ENCODE measurements around the gene ADAM33. TPM values are rescaled to one million over a fixed set of nuclear protein-coding genes. Genes with fewer than 3 reads are reported as not detected.

ADAM33 gene, protein sequence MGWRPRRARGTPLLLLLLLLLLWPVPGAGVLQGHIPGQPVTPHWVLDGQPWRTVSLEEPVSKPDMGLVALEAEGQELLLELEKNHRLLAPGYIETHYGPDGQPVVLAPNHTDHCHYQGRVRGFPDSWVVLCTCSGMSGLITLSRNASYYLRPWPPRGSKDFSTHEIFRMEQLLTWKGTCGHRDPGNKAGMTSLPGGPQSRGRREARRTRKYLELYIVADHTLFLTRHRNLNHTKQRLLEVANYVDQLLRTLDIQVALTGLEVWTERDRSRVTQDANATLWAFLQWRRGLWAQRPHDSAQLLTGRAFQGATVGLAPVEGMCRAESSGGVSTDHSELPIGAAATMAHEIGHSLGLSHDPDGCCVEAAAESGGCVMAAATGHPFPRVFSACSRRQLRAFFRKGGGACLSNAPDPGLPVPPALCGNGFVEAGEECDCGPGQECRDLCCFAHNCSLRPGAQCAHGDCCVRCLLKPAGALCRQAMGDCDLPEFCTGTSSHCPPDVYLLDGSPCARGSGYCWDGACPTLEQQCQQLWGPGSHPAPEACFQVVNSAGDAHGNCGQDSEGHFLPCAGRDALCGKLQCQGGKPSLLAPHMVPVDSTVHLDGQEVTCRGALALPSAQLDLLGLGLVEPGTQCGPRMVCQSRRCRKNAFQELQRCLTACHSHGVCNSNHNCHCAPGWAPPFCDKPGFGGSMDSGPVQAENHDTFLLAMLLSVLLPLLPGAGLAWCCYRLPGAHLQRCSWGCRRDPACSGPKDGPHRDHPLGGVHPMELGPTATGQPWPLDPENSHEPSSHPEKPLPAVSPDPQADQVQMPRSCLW
- polyA plus RNA-seq (not detected in 2 replicates), polyA minus RNA-seq (not detected in 2 replicates)

- no peak within 1 kb of the TSS for H3K4me2 ChIP-seq (ENCODE audit: low read length)
- TF ChIP-seq POLR2AphosphoS5 (IDR thresholded peaks at IDR 0.05) (no peak), RAD21 (conservative IDR thresholded peaks at IDR 0.05) (no peak), SMC3 (conservative IDR thresholded peaks at IDR 0.05; ENCODE audit: poor library complexity) (no peak)
- TF ChIP-seq, protein P1, sequence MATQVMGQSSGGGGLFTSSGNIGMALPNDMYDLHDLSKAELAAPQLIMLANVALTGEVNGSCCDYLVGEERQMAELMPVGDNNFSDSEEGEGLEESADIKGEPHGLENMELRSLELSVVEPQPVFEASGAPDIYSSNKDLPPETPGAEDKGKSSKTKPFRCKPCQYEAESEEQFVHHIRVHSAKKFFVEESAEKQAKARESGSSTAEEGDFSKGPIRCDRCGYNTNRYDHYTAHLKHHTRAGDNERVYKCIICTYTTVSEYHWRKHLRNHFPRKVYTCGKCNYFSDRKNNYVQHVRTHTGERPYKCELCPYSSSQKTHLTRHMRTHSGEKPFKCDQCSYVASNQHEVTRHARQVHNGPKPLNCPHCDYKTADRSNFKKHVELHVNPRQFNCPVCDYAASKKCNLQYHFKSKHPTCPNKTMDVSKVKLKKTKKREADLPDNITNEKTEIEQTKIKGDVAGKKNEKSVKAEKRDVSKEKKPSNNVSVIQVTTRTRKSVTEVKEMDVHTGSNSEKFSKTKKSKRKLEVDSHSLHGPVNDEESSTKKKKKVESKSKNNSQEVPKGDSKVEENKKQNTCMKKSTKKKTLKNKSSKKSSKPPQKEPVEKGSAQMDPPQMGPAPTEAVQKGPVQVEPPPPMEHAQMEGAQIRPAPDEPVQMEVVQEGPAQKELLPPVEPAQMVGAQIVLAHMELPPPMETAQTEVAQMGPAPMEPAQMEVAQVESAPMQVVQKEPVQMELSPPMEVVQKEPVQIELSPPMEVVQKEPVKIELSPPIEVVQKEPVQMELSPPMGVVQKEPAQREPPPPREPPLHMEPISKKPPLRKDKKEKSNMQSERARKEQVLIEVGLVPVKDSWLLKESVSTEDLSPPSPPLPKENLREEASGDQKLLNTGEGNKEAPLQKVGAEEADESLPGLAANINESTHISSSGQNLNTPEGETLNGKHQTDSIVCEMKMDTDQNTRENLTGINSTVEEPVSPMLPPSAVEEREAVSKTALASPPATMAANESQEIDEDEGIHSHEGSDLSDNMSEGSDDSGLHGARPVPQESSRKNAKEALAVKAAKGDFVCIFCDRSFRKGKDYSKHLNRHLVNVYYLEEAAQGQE (IDR thresholded peaks at IDR 0.05; ENCODE audit: borderline replicate concordance): no peak
- peaks cover 17% of the 10 kb centered on the region for H3K27me3 ChIP-seq (ENCODE audit: insufficient read depth, low read depth, low read length)
- H3K4me3 ChIP-seq (ENCODE audit: low read length): no peak within 1 kb of the TSS
- no peak within 1 kb of the TSS for H3K9ac ChIP-seq (ENCODE audit: low read length)
- H3K9me3 ChIP-seq (ENCODE audit: low read length): no peaks in the 10 kb centered on the region
- H2AFZ ChIP-seq (ENCODE audit: low read depth, low read length): no peak within 1 kb of the TSS
- H3F3A ChIP-seq (ENCODE audit: insufficient read depth, low read length, poor library complexity, severe bottlenecking): no peaks in the 10 kb centered on the region
- H3K36me3 ChIP-seq (ENCODE audit: insufficient read depth, low read length): no peaks in the 10 kb centered on the region
- H3K27ac ChIP-seq (ENCODE audit: low read length): no peak within 1 kb of the TSS
- no peaks in the 10 kb centered on the region for H3K79me2 ChIP-seq (replicated peaks; ENCODE audit: insufficient read depth, low read length)
- H3K9me2 ChIP-seq (ENCODE audit: insufficient read depth, low read length): no peaks in the 10 kb centered on the region
- H4K20me1 ChIP-seq (ENCODE audit: insufficient read depth): no peaks in the 10 kb centered on the region
These were observed at the start of gene ADAM33 for GRCh38 chr20:3681931-3682781. ADAM33 (minus strand) TSS chr20:3682010; CDS start chr20:3682004, 6 bp downstream.

DNA sequence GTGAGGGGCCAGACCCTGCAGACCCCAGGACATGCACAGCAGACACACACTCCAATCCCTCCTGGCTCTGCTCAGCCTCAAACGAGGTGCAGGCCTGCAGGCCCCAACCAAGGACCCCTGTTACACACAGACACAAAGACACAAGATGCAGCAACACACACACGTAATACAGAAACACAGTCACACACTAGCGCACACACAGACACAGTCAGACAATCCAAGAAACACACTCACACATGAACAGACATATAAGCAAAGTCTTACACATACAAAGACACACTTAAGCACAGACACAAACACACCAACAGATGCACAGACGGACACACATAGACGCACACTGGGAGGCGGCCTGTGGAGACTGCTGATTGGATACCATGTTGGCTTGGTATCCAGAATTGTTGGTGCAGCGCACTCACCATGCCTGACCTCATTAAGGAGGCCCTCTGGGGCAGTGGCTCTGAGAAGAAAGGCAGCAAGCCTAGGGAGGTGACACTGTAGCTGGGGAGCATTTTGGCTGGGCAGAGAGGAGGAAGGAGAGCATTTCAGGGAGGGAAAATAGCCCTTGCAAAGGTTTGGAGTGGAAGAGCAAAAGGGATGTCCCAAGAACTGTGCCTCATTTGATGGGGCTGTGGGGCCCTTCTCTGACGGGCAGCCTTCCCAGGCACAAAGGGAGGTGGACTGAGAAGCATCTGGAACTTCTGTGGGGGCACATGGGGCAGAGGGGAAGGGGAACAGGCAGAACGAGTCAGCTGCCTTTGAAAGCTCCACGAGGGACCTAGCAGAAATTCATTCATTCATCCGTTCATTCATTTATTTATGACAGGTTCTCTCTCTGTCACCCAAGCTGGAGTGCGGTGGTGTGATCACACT is 49.2 kb upstream of the ADAM33 start:
- Histone ChIP-seq H3K79me2 (replicated peaks; ENCODE audit: insufficient read depth, low read length) (no peaks in the 10 kb centered on the region), H3K9me3 (ENCODE audit: low read length) (no peaks in the 10 kb centered on the region), H3K4me2 (ENCODE audit: low read length) (no peak overlapping the region), H3K4me3 (ENCODE audit: low read length) (no peak overlapping the region), H4K20me1 (ENCODE audit: insufficient read depth) (no peaks in the 10 kb centered on the region), H2AFZ (ENCODE audit: low read depth, low read length) (no peak overlapping the region), H3K9me2 (ENCODE audit: insufficient read depth, low read length) (no peaks in the 10 kb centered on the region), H3K27me3 (ENCODE audit: insufficient read depth, low read depth, low read length) (peaks cover 4% of the 10 kb centered on the region), H3K9ac (ENCODE audit: low read length) (no peak overlapping the region), H3K36me3 (ENCODE audit: insufficient read depth, low read length) (no peaks in the 10 kb centered on the region), H3K27ac (ENCODE audit: low read length) (no peak overlapping the region), H3F3A (ENCODE audit: insufficient read depth, low read length, poor library complexity, severe bottlenecking) (no peaks in the 10 kb centered on the region)
- TF ChIP-seq RAD21 (conservative IDR thresholded peaks at IDR 0.05) (no peak), EP300 (conservative IDR thresholded peaks at IDR 0.05; ENCODE audit: poor library complexity, severe bottlenecking) (no peak), CTCF (IDR thresholded peaks at IDR 0.05; ENCODE audit: poor library complexity, severe bottlenecking) (no peak), EZH2 (IDR thresholded peaks at IDR 0.05; ENCODE audit: borderline replicate concordance, insufficient read depth, low read length, poor library complexity, severe bottlenecking) (no peak), SMC3 (conservative IDR thresholded peaks at IDR 0.05; ENCODE audit: poor library complexity) (no peak), TAF1 (IDR thresholded peaks at IDR 0.05; ENCODE audit: low read depth) (no peak), MXI1 (conservative IDR thresholded peaks at IDR 0.05; ENCODE audit: poor library complexity, severe bottlenecking) (no peak), POLR2AphosphoS5 (IDR thresholded peaks at IDR 0.05) (no peak)
- TF ChIP-seq, protein P1 (IDR thresholded peaks at IDR 0.05; ENCODE audit: borderline replicate concordance): no peak
